HG03025 (cell line): ENCODE measurements around the gene PSENEN.

Experiments
- ATAC-seq: cut with Tn5 transposase; IDR thresholded peaks from one replicate; pipeline ENCODE4 v1.9.1; 2021; ENCODE audit warnings: mild to moderate bottlenecking, moderate library complexity; ENCODE audit not compliant: unreplicated experiment, low FRiP score

The PSENEN gene

GRCh38 chr19:35750167-35750566 is 4.7 kb downstream of the PSENEN start:
- ATAC-seq = no peak

- no peak for ATAC-seq
Observed at GRCh38 chr19:35751839-35752745, 6.6 kb downstream of the PSENEN start.

- no peak for ATAC-seq
Observed at GRCh38 chr19:35752746-35753350, 7.4 kb downstream of the PSENEN start.

GRCh38 chr19:35753634-35754369 is 8.4 kb downstream of the PSENEN start:
- no peak for ATAC-seq

GRCh38 chr19:35754370-35755130 is 9.1 kb downstream of the PSENEN start:
- no peak for ATAC-seq

- no peak for ATAC-seq
Observed at GRCh38 chr19:35755131-35755549, 9.7 kb downstream of the PSENEN start.

- ATAC-seq = no peak
Observed at GRCh38 chr19:35755550-35756376, 10.3 kb downstream of the PSENEN start.

- ATAC-seq = no peak
Observed at GRCh38 chr19:35756377-35757230, 11.2 kb downstream of the PSENEN start, which contains the start of gene HSPB6. HSPB6 (minus strand) TSS chr19:35757029; CDS start chr19:35757008, 21 bp downstream.

- ATAC-seq = no peak
Observed at GRCh38 chr19:35757231-35757748, 11.8 kb downstream of the PSENEN start.

GRCh38 chr19:35757749-35758608 is 12.5 kb downstream of the PSENEN start, which contains the start of gene PROSER3:
PROSER3 (plus strand) TSS chr19:35758176; CDS start chr19:35758216, 40 bp downstream.
- peak; percentile 86 for ATAC-seq

GRCh38 chr19:35759697-35760096 is 14.2 kb downstream of the PSENEN start:
- ATAC-seq = no peak

- no peak for ATAC-seq
Observed at GRCh38 chr19:35760711-35761349, 15.4 kb downstream of the PSENEN start.

- no peak for ATAC-seq
Observed at GRCh38 chr19:35764432-35765315, 19.2 kb downstream of the PSENEN start.

GRCh38 chr19:35766571-35767104 is 21.2 kb downstream of the PSENEN start:
- ATAC-seq = no peak

GRCh38 chr19:35767288-35768081 is 22.0 kb downstream of the PSENEN start:
- no peak for ATAC-seq
